HepG2 (cell line): ENCODE results near the gene ACSS1. TPM values are rescaled to one million over a fixed set of nuclear protein-coding genes. Genes with fewer than 3 reads are reported as not detected.

Source experiments
- ATF5 ChIP-seq: sonication (generic); formaldehyde crosslinking; IDR thresholded peaks from 2 replicates; pipeline ENCODE4 v1.4.0; 2020; ENCODE audit warnings: mild to moderate bottlenecking, low read depth, missing genetic modification reagents
- CREBL2 ChIP-seq: sonication (generic); formaldehyde crosslinking; IDR thresholded peaks from 2 replicates; pipeline ENCODE4 v1.8.1; 2023; ENCODE audit warnings: missing genetic modification reagents, mild to moderate bottlenecking, borderline replicate concordance
- HDAC1 ChIP-seq: sonication (generic); formaldehyde crosslinking; IDR thresholded peaks from 2 replicates; pipeline ENCODE4 v1.5.1; 2020; ENCODE audit warnings: mild to moderate bottlenecking, missing genetic modification reagents
- HMG20A ChIP-seq: IDR thresholded peaks from 2 replicates; pipeline ENCODE4 v1.6.1; 2016; ENCODE audit warnings: borderline replicate concordance
- LRRFIP1 ChIP-seq: sonication (generic); formaldehyde crosslinking; conservative IDR thresholded peaks from 2 replicates; pipeline ENCODE4 v1.4.0; 2020; ENCODE audit warnings: missing genetic modification reagents
- MAFF ChIP-seq: IDR thresholded peaks from 2 replicates; pipeline ENCODE4 v1.6.1; 2011; ENCODE audit warnings: low read depth, low read length, improper control_type of control experiment
- RFXAP ChIP-seq: sonication (generic); formaldehyde crosslinking; IDR thresholded peaks from 2 replicates; pipeline ENCODE4 v1.4.0; 2020; ENCODE audit warnings: missing genetic modification reagents, borderline replicate concordance
- SRY ChIP-seq: sonication (generic); formaldehyde crosslinking; IDR thresholded peaks from 2 replicates; pipeline ENCODE4 v1.8.0; 2022; ENCODE audit warnings: mild to moderate bottlenecking, missing genetic modification reagents
- TAF1 ChIP-seq: sonication (generic); formaldehyde crosslinking; IDR thresholded peaks from 2 replicates; pipeline ENCODE4 v1.4.0; 2020; ENCODE audit warnings: missing genetic modification reagents
- YY1 ChIP-seq: IDR thresholded peaks from 2 replicates; pipeline ENCODE4 v1.6.1; 2011; ENCODE audit warnings: low read length, low read depth, moderate library complexity, mild to moderate bottlenecking; ENCODE audit not compliant: insufficient read depth, insufficient replicate concordance
- ZBTB25 ChIP-seq: IDR thresholded peaks from 2 replicates; pipeline ENCODE4 v1.6.1; 2018; ENCODE audit warnings: missing genetic modification reagents
- ZBTB34 ChIP-seq: sonication (generic); formaldehyde crosslinking; IDR thresholded peaks from 2 replicates; pipeline ENCODE4 v1.8.0; 2022; ENCODE audit warnings: mild to moderate bottlenecking, missing genetic modification reagents
- ZKSCAN5 ChIP-seq: sonication (generic); formaldehyde crosslinking; IDR thresholded peaks from 2 replicates; pipeline ENCODE4 v1.5.1; 2020; ENCODE audit warnings: mild to moderate bottlenecking, missing genetic modification reagents
- ZNF121 ChIP-seq: sonication (generic); formaldehyde crosslinking; IDR thresholded peaks from 2 replicates; pipeline ENCODE4 v1.5.0; 2020; ENCODE audit warnings: mild to moderate bottlenecking, missing genetic modification reagents
- ZNF225 ChIP-seq: sonication (generic); formaldehyde crosslinking; IDR thresholded peaks from 2 replicates; pipeline ENCODE4 v1.4.0; 2020; ENCODE audit warnings: mild to moderate bottlenecking, missing genetic modification reagents
- ZNF30 ChIP-seq: sonication (generic); formaldehyde crosslinking; IDR thresholded peaks from 2 replicates; pipeline ENCODE4 v1.5.0; 2020; ENCODE audit warnings: mild to moderate bottlenecking, missing genetic modification reagents
- ZNF652 ChIP-seq: IDR thresholded peaks from 2 replicates; pipeline ENCODE4 v1.6.1; 2016; ENCODE audit warnings: low read depth, borderline replicate concordance
- ZNF687 ChIP-seq: sonication (generic); formaldehyde crosslinking; IDR thresholded peaks from 2 replicates; pipeline ENCODE4 v1.5.1; 2020; ENCODE audit warnings: mild to moderate bottlenecking, missing genetic modification reagents, moderate library complexity
- ZNF816 ChIP-seq: sonication (generic); formaldehyde crosslinking; IDR thresholded peaks from 2 replicates; pipeline ENCODE4 v1.8.0; 2022; ENCODE audit warnings: missing genetic modification reagents, mild to moderate bottlenecking, borderline replicate concordance
- ZNF841 ChIP-seq: sonication (generic); formaldehyde crosslinking; IDR thresholded peaks from 2 replicates; pipeline ENCODE4 v1.8.1; 2023; ENCODE audit warnings: missing genetic modification reagents, borderline replicate concordance
- polyA plus RNA-seq, 8 experiments: library from polyadenylated mRNA; depleted of rRNA in 3 of 8; stranded (reverse) in 7 of 8; unstranded in 1 of 8; fragments of >200 nt; fragmentation: Illumina TruSeq in 4 of 8; extraction: Trizol in 4 of 8; gene quantifications; 2 replicates each; pipeline versions ENCODE4 v1.2.1 to v1.2.3, GENCODE V29; 2011 to 2016; ENCODE audit warnings: low read depth in 4 of 8, missing spikeins in 1 of 8, mixed read lengths in 1 of 8; ENCODE audit not compliant: insufficient read depth in 1 of 8
- total RNA-seq, 5 experiments: library from RNA; depleted of rRNA; stranded (reverse); fragments of >200 nt; fragmentation: Illumina TruSeq; extraction: Trizol; gene quantifications; 2 replicates each; pipeline ENCODE4 v1.2.3, GENCODE V29; 2016; ENCODE audit warnings: low read depth in 1 of 5

The ACSS1 gene
- total and polyA plus RNA-seq, 2 of the 13 experiments (the other 11 are each of a cell fraction or from before 2014, with no cell fraction given): 15.2 to 41.6 TPM

- TF ChIP-seq ZNF816 (no peak), ZNF30 (CRISPR knock-in tag) (no peak), HDAC1 (CRISPR knock-in tag) (peak; percentile 7; the same call in 1 of the 2 replicates), ZNF687 (CRISPR knock-in tag) (peak; percentile 73), ZNF121 (CRISPR knock-in tag) (no peak), CREBL2 (no peak), HMG20A (CRISPR knock-in tag) (no peak), ZBTB25 (no peak), YY1 (peak; percentile 66), ZNF225 (CRISPR knock-in tag) (peak; percentile 47; the same call in 1 of the 2 replicates), ZNF652 (no peak), MAFF (no peak), RFXAP (CRISPR knock-in tag) (no peak), ZBTB34 (CRISPR knock-in tag) (no peak), TAF1 (CRISPR knock-in tag) (no peak), SRY (CRISPR knock-in tag) (no peak), ATF5 (CRISPR knock-in tag) (no peak), ZNF841 (CRISPR knock-in tag) (no peak), LRRFIP1 (CRISPR knock-in tag) (no peak), ZKSCAN5 (CRISPR knock-in tag) (peak; percentile 59; the same call in 1 of the 2 replicates)
Measured at GRCh38 chr20:25077610-25078169, 19.8 kb upstream of the ACSS1 start (continued).
